HG03439 (cell line): ENCODE data around the gene VWA5B1.

Experiments
- ATAC-seq: cut with Tn5 transposase; IDR thresholded peaks from one replicate; pipeline ENCODE4 v1.9.1; 2021; ENCODE audit warnings: mild to moderate bottlenecking, moderate library complexity; ENCODE audit not compliant: unreplicated experiment

The VWA5B1 gene

GRCh38 chr1:20381961-20382360 is 91.3 kb downstream of the VWA5B1 start:
- no peak for ATAC-seq

- no peak for ATAC-seq
These were observed 92.0 kb downstream of the VWA5B1 start for GRCh38 chr1:20382711-20383110.

- ATAC-seq, result no peak
These were observed 93.0 kb downstream of the VWA5B1 start for GRCh38 chr1:20383631-20384030.

GRCh38 chr1:20385630-20386029 is 95.0 kb downstream of the VWA5B1 start:
- ATAC-seq, result no peak

- no peak for ATAC-seq
These were observed 95.8 kb downstream of the VWA5B1 start for GRCh38 chr1:20386323-20387081.

GRCh38 chr1:20389571-20389970 is 98.9 kb downstream of the VWA5B1 start:
- ATAC-seq, result no peak

GRCh38 chr1:20390589-20391331 is 100.1 kb downstream of the VWA5B1 start:
- ATAC-seq, result no peak

- no peak for ATAC-seq
These were observed 104.6 kb downstream of the VWA5B1 start for GRCh38 chr1:20395255-20395654.

- ATAC-seq, result no peak
These were observed 108.1 kb downstream of the VWA5B1 start for GRCh38 chr1:20398744-20399143.

- ATAC-seq, result no peak
These were observed 108.5 kb downstream of the VWA5B1 start for GRCh38 chr1:20399196-20399595.

- ATAC-seq, result no peak
These were observed 109.0 kb downstream of the VWA5B1 start for GRCh38 chr1:20399606-20400180.

- ATAC-seq, result no peak
These were observed 109.9 kb downstream of the VWA5B1 start for GRCh38 chr1:20400341-20401177.

GRCh38 chr1:20401405-20402010 is 110.8 kb downstream of the VWA5B1 start:
- ATAC-seq, result no peak

GRCh38 chr1:20402585-20403422 is 112.1 kb downstream of the VWA5B1 start:
- ATAC-seq, result no peak

GRCh38 chr1:20403423-20404145 is 112.9 kb downstream of the VWA5B1 start:
- no peak for ATAC-seq

- ATAC-seq, result no peak
These were observed 113.8 kb downstream of the VWA5B1 start for GRCh38 chr1:20404466-20404865.
